HG02623 (cell line): ENCODE data around the gene VPS35L.

Experiments used
- ATAC-seq: cut with Tn5 transposase; IDR thresholded peaks from one replicate; pipeline ENCODE4 v1.9.1; 2021; ENCODE audit warnings: moderate library complexity; ENCODE audit not compliant: unreplicated experiment

Gene VPS35L

DNA sequence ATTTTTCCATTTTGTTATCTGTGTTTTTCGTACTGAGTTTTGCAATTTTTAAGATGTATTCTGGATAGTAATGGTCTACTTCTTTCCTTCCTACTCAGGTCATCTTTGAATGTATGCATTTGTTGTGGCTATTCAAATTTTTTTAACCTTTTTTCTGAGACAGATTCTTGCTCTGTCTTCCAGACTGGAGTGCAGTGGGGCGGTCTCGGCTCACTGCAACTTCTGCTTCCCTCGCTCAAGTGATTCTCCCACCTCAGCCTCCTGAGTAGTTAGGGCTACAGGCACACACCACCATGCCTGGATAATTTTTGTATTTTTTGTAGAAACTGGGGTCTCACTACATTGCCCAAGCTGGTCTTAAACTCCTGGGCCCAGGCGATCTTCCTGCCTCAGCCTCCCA lies 33.6 kb downstream of the VPS35L start:
- ATAC-seq = no peak

GRCh38 chr16:19589771-19590302 lies 34.3 kb downstream of the VPS35L start:
- ATAC-seq = no peak

GRCh38 chr16:19595043-19595767 lies 39.7 kb downstream of the VPS35L start:
- ATAC-seq = no peak

DNA sequence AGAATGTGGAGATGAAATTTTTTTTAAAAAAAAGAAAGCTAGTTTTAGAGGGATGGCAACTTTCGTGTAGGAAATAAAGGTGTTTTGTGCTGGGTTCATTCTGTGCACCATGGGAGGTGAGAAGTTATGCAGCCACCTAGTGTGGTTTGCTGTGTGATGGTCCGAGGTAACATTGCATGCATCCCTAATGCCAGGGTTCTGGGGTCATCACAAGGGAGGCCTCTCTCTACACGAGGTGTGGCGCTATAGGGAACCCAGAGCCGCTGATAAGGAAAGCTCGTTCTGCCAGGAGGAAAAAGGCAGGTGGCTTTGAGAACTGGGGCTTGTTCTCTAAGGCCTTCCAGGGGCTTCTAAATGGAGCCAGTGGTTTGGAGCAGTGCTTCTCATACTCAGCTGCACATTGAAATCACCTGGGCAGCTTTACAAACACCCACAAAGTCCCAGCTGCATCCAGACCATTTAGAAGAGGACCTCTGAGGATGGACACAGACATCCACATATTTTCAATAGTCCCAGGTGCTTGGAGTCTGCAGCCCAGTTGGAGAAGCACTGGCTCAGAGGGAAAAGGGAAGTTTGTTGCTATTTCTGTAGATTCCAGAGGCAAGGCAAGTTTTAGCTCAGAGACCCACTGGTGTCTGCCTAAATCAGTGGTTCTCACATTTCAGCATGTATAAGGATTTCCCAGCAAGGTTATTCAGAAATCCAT lies 43.5 kb downstream of the VPS35L start:
- ATAC-seq = no peak

DNA sequence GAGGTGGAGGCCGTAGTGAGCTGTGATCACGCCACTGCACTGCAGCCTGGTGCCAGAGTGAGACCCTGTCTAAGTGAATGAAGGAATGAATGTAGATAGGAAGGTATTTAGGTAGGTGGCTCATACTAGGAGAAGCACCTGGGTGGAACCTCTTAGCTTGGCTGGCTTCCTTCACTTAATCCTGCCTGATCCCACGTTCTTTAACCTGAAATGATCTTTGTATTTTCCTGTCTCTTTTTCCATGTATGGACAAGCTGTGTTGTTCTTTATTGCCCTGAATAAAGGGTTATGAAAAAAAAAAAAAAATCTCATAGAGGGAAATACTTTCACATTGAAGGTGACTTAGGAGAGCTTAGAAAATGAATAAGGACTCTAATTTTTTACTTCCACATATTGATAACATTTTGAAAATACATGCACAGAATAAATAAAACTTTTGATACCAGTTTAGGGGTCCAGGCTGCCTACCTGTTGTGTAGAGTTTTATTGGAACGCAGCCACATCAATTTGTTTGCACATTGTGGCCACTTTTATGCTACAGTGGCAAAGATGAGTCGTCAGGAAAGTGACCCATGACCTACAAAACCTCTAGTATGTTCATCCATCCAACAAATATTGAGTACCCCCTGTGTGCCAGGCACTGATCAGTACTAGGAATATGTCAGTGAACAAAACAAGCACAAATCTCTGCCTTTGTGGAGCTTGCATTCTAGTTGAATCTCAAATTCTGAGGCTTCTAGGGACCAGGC lies 44.6 kb downstream of the VPS35L start:
- no peak for ATAC-seq

GRCh38 chr16:19601083-19601976 lies 45.8 kb downstream of the VPS35L start:
- no peak for ATAC-seq

DNA sequence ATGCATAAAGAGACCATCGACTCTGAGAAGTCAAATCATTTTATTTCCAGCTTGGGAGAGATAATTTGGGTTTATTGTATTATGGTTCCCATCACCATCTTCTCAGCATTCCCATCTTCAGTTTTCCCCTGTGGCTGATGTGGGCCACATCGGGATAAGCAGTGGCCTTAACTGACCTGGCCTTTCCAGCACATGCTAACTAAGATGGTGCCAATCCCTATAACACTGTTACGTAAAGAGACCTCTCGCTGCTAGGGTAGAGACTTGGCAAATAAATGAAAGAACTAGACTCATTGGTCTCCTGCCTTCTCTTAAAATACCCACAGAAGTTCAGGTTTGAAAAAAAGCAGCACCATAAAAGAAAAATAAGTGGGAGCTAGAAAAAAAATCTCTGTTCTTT lies 49.4 kb downstream of the VPS35L start:
- no peak for ATAC-seq

- ATAC-seq = no peak
Measured at GRCh38 chr16:19605701-19606100, 50.2 kb downstream of the VPS35L start.

DNA sequence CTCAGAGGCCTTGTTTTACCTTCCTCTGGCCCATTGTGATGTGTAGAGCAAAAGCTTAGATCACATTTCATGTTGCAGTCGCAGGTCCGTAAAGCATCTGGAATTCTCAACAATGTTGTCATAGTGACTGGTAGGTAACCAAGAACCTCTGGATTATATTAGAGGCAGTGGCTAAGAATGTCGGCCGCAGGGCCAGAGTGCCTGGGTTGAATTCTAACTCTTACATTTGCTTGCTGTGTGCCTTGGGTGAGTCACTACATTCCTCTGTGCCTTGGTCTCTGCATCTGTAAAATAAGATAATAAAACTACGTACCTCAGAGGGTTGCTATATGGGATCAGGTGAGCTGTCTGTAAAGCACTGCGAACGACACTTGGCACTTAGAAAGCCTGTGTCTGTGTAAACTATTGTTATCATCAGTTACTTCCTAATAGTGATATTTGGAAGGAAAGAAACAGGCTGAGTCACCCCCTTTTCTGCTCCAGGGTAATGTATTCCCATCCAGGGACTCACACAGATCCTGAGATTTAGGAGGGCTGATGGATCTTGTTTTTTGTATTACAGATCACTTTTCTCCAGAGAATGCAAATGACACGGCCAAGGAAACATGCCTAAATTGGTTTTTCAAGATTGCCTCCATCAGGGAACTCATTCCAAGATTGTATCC lies 52.2 kb downstream of the VPS35L start:
- no peak for ATAC-seq

DNA sequence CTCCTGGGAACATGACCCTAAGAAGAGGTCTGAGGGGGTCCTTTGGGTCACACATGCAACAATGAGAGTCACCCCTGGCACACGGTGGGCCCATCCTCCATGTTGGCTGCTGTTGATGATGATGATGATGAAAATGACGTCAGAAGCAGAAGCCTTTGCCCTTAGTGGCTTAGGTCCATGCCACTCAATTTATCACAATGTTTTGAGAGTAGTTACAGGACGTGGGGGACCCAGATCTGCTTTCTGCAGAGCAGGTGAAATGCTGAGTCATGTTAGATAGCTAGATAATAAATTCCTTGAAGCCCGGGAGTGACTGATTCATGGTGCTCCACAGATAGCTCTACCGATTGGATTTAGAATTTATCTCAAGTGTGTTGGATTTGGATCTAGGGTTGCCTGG lies 53.9 kb downstream of the VPS35L start:
- ATAC-seq = no peak

DNA sequence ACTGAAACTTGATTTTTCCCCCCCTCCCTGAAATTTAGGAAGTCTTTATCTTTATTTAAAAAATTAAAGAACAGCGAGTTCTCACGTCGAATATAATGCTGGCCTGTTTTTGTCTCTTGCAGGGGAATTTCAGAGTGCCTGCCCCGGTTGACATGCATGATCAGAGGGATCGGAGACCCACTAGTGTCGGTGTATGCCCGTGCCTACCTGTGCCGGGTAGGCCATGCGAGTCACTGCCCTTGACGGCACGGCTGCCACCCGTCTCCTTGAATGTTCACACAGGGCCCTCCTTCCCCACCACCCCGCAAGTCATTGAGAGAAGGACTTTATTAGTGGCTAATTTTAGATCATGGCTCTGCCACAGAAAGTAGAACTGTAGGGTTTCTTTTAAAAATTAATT lies 54.7 kb downstream of the VPS35L start:
- no peak for ATAC-seq

DNA sequence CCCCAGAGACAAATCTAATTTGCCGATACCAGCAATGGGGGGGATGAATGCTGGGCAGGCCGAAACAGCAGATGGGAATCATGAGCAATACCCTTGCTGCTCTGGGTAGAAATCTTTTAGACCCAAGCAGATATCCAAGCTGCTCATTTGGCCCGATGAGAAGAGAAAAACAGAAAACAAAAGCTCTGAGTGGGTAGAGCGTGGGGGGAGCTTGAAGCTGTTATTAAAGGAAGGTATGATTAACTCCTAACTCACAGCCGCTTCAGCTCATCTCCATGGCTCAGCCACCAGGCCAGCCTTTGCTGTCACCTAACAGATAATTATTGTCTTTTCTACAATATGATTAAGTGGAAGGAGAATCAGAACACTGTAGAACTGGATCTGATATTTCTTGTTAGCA lies 58.3 kb downstream of the VPS35L start:
- no peak for ATAC-seq

GRCh38 chr16:19616241-19616640 lies 60.7 kb downstream of the VPS35L start:
- ATAC-seq = no peak

DNA sequence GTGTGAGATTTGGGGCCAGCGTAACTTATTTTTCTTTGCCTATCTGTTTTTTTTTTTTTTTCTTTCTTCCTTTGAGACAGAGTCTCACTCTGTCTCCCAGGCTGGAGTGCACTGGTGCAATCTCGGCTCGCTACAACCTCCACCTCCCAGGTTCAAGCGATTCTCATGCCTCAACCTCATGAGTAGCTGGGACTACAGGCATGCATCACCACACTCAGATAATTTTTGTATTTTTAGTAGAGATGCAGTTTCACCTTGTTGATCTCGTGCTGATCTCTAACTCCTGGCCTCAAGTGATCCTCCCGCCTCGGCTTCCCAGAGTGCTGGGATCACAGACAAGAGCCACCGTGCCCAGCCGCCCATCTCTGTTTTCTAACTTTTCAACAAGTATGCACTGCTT lies 63.4 kb downstream of the VPS35L start:
- no peak for ATAC-seq

DNA sequence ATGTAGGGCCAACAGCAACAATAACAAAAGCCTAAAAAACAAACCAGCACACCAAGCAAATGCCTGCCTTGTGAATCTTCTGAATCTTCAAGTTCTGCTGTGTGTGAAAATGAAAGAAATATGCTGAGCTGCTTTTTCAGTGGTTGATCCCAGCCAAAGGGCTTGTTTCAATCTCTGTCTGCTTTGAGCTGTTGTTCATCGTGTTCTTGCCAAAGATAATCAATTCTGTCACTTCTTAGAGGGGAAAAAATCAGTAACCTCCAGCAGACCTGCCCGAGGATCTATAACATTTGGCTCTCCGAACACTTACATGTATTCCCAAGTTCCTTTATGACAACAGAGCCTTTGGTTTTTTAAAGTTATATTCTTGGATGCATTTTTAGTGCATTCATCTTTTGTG lies 65.9 kb downstream of the VPS35L start:
- ATAC-seq = no peak

- no peak for ATAC-seq
Measured at GRCh38 chr16:19625039-19625438, 69.5 kb downstream of the VPS35L start.

- no peak for ATAC-seq
Measured at GRCh38 chr16:19636436-19637267, 81.1 kb downstream of the VPS35L start.

DNA sequence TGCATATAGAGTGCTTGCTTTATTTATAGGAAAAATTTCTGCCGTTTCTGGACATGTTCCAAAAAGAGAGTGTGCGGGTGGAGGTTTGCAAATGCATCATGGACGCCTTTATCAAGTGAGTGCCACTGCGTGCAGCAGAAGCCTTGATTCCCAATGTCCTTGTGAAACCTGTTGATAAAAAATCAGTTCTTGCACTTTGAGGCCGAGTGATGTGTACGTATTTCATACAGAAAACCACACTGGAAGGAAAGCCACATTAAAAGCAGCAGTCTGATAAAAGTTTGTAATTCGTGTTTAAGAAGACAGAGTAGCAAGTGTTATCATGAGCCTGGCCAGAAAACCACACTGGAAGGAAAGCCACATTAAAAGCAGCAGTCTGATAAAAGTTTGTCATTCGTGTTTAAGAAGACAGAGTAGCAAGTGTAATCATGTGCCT lies 84.5 kb downstream of the VPS35L start:
- no peak for ATAC-seq

GRCh38 chr16:19642501-19642900 lies 87.0 kb downstream of the VPS35L start:
- ATAC-seq = no peak
